ENCODE measurements around the gene WDPCP.

DNA sequence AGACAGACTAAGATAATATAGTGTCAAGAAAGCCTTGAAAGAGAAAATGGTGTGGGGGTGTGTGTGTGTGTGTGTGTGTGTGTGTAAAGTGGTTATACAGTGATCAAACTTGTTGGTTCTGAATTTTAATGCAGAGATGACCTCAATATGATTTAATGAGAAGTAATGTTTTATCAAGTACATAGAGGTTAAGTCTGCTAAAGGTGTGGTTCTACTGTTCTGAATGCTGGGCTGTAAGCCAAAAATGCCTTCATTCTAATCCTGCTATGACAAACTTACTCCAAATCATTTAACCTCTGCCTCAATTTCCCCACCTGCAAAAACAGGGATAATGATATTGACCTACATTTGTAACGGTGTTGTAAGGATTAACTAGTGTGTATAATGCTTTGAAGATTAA, 87.9 kb downstream of the WDPCP start:
- TF ChIP-seq CHD1 (IDR thresholded peaks at IDR 0.05; ENCODE audit: low read depth, low read length) = no peak
- no peak for TF ChIP-seq RCOR1 (IDR thresholded peaks at IDR 0.05; ENCODE audit: insufficient replicate concordance, low read length)
- TF ChIP-seq POLR2A (IDR thresholded peaks at IDR 0.05; ENCODE audit: low read depth, low read length) = no peak
- TF ChIP-seq, protein P1, sequence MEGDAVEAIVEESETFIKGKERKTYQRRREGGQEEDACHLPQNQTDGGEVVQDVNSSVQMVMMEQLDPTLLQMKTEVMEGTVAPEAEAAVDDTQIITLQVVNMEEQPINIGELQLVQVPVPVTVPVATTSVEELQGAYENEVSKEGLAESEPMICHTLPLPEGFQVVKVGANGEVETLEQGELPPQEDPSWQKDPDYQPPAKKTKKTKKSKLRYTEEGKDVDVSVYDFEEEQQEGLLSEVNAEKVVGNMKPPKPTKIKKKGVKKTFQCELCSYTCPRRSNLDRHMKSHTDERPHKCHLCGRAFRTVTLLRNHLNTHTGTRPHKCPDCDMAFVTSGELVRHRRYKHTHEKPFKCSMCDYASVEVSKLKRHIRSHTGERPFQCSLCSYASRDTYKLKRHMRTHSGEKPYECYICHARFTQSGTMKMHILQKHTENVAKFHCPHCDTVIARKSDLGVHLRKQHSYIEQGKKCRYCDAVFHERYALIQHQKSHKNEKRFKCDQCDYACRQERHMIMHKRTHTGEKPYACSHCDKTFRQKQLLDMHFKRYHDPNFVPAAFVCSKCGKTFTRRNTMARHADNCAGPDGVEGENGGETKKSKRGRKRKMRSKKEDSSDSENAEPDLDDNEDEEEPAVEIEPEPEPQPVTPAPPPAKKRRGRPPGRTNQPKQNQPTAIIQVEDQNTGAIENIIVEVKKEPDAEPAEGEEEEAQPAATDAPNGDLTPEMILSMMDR (conservative IDR thresholded peaks at IDR 0.05; ENCODE audit: low read depth, low read length) = no peak
- no peak for TF ChIP-seq MXI1 (IDR thresholded peaks at IDR 0.05; ENCODE audit: borderline replicate concordance, low read depth, low read length)
- no peak for TF ChIP-seq CEBPB (IDR thresholded peaks at IDR 0.05; ENCODE audit: low read depth, low read length)

Measured in IMR-90 (cell line).